ENCODE data around the gene YKT6. TPM values are rescaled to one million over a fixed set of nuclear protein-coding genes. Genes with fewer than 3 reads are reported as not detected.

YKT6 gene
- total RNA-seq, 2 donors from 2014 or later: 34.4 to 66.8 TPM

DNA sequence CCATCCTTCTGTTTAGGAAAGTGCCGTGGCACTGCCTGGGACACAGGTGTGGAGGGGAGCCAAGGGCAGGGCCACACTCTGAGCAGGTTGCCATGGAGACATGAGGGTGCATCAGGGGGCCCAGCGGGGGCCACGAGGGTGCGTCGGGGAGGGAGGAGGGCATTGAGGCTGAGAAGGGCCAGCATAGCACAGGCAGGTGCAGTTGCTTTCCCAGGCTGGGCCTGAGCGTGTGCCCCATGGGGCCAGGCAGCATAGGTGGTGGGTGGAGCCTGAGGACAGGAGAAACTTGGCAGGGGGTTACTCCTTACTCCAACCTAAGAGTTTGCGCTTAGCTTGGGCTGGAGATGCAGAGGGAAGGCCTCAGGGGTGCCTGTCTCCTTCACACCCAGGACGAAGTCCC is 15.2 kb downstream of the YKT6 start:
- no peaks in the 10 kb centered on the region for H3K9me3 Mint-ChIP-seq
- no peaks in the 10 kb centered on the region for H3K4me1 Mint-ChIP-seq
- H3K27me3 Mint-ChIP-seq: no peaks in the 10 kb centered on the region
- ATAC-seq (replicated peaks): no peak
- H3K27ac Mint-ChIP-seq: no peak overlapping the region
- H3K36me3 Mint-ChIP-seq (ENCODE audit: low read depth): peaks cover 30% of the 10 kb centered on the region
- no peak overlapping the region for H3K4me3 Mint-ChIP-seq

GRCh38 chr7:44216521-44217222 is 15.9 kb downstream of the YKT6 start:
- H3K4me3 Mint-ChIP-seq: no peak overlapping the region
- H3K9me3 Mint-ChIP-seq: no peaks in the 10 kb centered on the region
- ATAC-seq (replicated peaks): no peak
- no peaks in the 10 kb centered on the region for H3K27me3 Mint-ChIP-seq
- no peaks in the 10 kb centered on the region for H3K4me1 Mint-ChIP-seq
- no peak overlapping the region for H3K27ac Mint-ChIP-seq
- peaks cover 23% of the 10 kb centered on the region for H3K36me3 Mint-ChIP-seq (ENCODE audit: low read depth)

GRCh38 chr7:44217223-44217714 is 16.5 kb downstream of the YKT6 start:
- no peaks in the 10 kb centered on the region for H3K4me1 Mint-ChIP-seq
- peaks cover 17% of the 10 kb centered on the region for H3K36me3 Mint-ChIP-seq (ENCODE audit: low read depth)
- H3K9me3 Mint-ChIP-seq: no peaks in the 10 kb centered on the region
- no peak overlapping the region for H3K4me3 Mint-ChIP-seq
- H3K27ac Mint-ChIP-seq: no peak overlapping the region
- H3K27me3 Mint-ChIP-seq: no peaks in the 10 kb centered on the region
- no peak for ATAC-seq (replicated peaks)

DNA sequence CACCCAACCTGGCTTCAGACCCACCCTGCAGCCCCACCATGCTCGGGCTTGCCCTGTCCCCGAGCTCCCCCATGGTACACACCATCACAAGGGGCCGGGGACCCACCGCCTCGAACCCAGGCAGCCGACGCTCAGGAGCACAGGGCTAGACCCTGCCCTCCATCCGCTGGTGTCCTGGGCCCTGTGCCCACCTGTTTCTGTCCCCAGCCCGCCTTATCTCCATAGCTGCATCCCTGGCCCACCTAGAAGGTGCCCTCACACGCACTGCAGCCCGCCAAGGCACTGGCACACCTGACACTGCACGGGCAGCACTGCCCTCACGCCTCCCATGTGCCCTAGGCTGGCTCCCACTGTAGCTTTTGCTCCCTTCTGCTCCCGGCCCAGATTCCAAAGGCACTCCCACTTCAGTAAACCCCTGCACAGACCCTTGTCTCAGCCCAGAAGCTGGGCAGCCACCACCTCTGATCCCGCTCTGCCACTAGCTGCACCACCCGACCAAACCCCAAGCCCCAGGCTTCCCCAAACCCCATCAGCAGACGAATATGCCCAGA is 17.1 kb downstream of the YKT6 start:
- no peak for ATAC-seq (replicated peaks)
- H3K36me3 Mint-ChIP-seq (ENCODE audit: low read depth): peaks cover 12% of the 10 kb centered on the region

GRCh38 chr7:44218418-44219201 is 17.8 kb downstream of the YKT6 start:
- H3K4me1 Mint-ChIP-seq: no peaks in the 10 kb centered on the region
- peaks cover 6% of the 10 kb centered on the region for H3K36me3 Mint-ChIP-seq (ENCODE audit: low read depth)
- H3K27me3 Mint-ChIP-seq: no peaks in the 10 kb centered on the region
- no peak overlapping the region for H3K27ac Mint-ChIP-seq
- no peak overlapping the region for H3K4me3 Mint-ChIP-seq
- H3K9me3 Mint-ChIP-seq: no peaks in the 10 kb centered on the region
- no peak for ATAC-seq (replicated peaks)

More for the DNA sequence above, 17.1 kb downstream of the YKT6 start:
- Mint-ChIP-seq H3K27ac (no peak overlapping the region), H3K27me3 (no peaks in the 10 kb centered on the region), H3K4me3 (no peak overlapping the region), H3K9me3 (no peaks in the 10 kb centered on the region), H3K4me1 (no peaks in the 10 kb centered on the region)

DNA sequence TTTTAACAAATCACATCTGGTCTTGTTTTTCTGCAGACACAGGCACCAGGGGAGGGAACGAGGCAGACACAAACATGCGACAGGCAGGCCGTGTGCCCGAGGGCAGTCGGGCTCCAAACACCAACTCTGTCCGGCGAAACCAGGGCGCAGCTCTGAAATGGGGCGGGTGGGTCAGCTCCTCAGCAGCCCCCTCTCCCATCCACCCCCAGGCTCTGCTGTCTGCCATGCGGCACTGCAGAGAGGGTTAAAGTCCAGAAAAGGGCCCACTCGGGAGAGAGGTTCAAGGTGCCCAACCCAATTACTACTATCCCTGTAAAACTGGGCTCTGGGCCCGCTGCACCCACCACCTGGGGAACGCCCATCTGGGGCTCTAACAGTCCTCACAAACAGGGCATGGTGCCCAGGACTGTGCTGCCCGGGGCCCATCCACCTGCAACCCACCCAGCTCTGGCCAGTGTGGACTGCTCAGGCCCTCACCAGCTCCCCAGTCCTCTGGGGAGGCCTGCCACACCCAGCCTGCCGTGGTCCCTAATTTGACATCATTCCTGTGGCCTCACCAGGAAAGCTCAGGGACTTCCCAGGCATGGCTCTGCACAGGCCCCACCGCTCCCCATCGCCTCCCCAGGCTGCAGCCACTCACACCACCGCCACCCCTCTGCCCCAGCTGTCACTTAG is 18.7 kb downstream of the YKT6 start:
- Mint-ChIP-seq H3K4me3 (no peak overlapping the region), H3K27me3 (peaks cover 4% of the 10 kb centered on the region), H3K9me3 (no peaks in the 10 kb centered on the region), H3K27ac (no peak overlapping the region), H3K36me3 (ENCODE audit: low read depth) (peaks cover 1% of the 10 kb centered on the region), H3K4me1 (no peaks in the 10 kb centered on the region)
- ATAC-seq (replicated peaks): no peak

DNA sequence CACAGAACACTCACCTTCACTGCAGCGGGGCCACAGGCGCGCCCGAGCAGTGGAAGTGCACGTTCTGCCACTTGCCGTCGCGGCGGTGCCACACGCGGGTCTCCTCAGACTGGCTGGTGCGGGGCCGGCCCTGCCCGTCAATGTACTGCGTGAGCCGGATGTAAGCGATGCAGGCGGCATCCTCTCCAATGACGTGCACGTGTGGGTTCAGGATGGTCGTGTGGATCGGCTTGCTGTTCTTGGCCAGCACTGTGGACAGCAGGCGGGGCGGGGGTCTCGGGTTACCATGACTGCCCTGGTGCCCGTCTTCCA is 19.2 kb downstream of the YKT6 start:
- no peaks in the 10 kb centered on the region for H3K4me1 Mint-ChIP-seq
- no peak for ATAC-seq (replicated peaks)
- no peaks in the 10 kb centered on the region for H3K36me3 Mint-ChIP-seq (ENCODE audit: low read depth)
- H3K9me3 Mint-ChIP-seq: no peaks in the 10 kb centered on the region
- H3K4me3 Mint-ChIP-seq: no peak overlapping the region
- H3K27ac Mint-ChIP-seq: no peak overlapping the region
- peaks cover 4% of the 10 kb centered on the region for H3K27me3 Mint-ChIP-seq

DNA sequence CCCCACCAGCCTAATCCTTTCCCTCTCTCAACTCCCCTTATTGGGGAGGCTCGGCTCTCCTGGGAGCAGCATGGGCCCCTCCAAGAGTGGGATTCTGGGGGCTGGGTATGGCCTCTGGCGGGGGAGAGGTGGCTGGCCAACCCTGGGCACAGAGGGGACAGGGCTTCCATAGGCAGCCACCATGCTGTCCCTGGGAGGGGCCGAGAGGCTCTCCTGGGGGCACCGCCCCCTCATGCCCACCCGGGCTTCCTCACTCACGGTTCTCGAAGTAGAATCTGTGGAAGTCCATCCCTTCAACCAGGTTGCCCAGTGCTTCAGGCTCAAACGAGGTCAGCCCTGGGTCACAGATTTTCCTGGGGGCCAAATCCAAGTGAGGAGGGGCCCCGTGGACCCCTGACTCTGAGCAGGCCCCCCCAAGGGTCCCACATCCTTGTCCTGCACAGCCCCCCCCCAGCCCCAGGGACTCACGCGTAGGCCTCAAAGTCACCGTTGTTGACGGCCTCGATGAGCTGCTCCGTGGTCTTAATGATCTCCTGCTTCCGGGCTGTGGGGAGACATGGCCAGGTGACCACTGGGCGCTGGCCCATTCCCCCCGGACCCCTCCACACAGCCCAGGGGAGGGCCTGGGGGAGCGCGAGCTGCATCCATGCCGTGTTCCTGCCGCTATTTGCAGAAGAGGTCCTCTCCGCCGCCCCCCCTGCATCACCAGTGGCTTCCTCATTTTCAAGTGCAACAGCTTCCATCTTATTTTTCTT is 19.8 kb downstream of the YKT6 start:
- Mint-ChIP-seq H3K9me3 (no peaks in the 10 kb centered on the region), H3K4me1 (no peaks in the 10 kb centered on the region), H3K27me3 (peaks cover 4% of the 10 kb centered on the region), H3K4me3 (no peak overlapping the region), H3K36me3 (ENCODE audit: low read depth) (no peaks in the 10 kb centered on the region), H3K27ac (no peak overlapping the region)
- no peak for ATAC-seq (replicated peaks)

- H3K36me3 Mint-ChIP-seq (ENCODE audit: low read depth): no peaks in the 10 kb centered on the region
- H3K4me3 Mint-ChIP-seq: no peak overlapping the region
- peaks cover 4% of the 10 kb centered on the region for H3K27me3 Mint-ChIP-seq
- H3K27ac Mint-ChIP-seq: no peak overlapping the region
- no peak for ATAC-seq (replicated peaks)
- H3K4me1 Mint-ChIP-seq: no peaks in the 10 kb centered on the region
- H3K9me3 Mint-ChIP-seq: no peaks in the 10 kb centered on the region
Observed at GRCh38 chr7:44221231-44221791, 20.5 kb downstream of the YKT6 start.

GRCh38 chr7:44222074-44222473 is 21.3 kb downstream of the YKT6 start:
- H3K9me3 Mint-ChIP-seq: no peaks in the 10 kb centered on the region
- H3K36me3 Mint-ChIP-seq (ENCODE audit: low read depth): no peaks in the 10 kb centered on the region
- H3K27ac Mint-ChIP-seq: no peak overlapping the region
- no peaks in the 10 kb centered on the region for H3K4me1 Mint-ChIP-seq
- H3K27me3 Mint-ChIP-seq: peaks cover 4% of the 10 kb centered on the region
- no peak for ATAC-seq (replicated peaks)
- H3K4me3 Mint-ChIP-seq: no peak overlapping the region

- H3K4me3 Mint-ChIP-seq: no peak overlapping the region
- H3K4me1 Mint-ChIP-seq: no peaks in the 10 kb centered on the region
- no peaks in the 10 kb centered on the region for H3K9me3 Mint-ChIP-seq
- H3K27me3 Mint-ChIP-seq: peaks cover 4% of the 10 kb centered on the region
- no peak overlapping the region for H3K27ac Mint-ChIP-seq
- H3K36me3 Mint-ChIP-seq (ENCODE audit: low read depth): no peaks in the 10 kb centered on the region
- no peak for ATAC-seq (replicated peaks)
Observed at GRCh38 chr7:44222776-44223261, 22.0 kb downstream of the YKT6 start.

DNA sequence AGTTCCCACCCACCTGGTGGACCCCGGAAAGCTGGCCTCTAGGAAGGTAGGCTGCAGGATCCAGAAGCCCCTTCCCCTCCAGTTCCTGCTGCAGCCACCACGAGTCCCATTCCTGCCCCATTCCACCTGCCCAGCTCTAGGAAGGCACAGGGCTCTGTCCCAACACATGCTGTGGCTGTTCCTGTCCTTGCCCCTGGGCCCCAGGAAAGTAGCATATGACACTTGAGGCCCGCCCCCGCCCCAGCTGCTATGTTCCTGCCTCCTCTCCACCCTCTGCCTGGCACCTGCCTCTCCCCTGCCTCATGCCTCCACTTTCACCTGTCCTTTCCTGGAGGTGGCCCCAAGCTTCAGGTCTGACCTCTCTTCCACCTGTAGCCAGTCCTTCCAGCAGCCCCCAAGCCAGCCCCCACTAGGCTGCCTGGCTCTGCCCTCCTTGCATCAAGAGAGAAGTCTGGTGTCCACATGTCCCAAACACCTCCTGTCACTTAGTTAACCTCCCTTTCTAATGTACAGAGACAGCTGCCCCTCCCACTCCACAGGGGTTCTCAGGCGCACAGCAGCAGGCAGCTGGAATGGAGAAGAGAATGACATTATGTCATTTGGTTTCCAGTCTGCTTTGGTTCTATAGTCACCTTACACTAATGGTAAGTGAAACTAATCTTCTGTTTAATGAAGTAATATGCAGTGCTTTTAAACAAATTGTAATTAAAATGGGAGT is 22.7 kb downstream of the YKT6 start:
- no peaks in the 10 kb centered on the region for H3K36me3 Mint-ChIP-seq (ENCODE audit: low read depth)
- H3K9me3 Mint-ChIP-seq: no peaks in the 10 kb centered on the region
- H3K27ac Mint-ChIP-seq: no peak overlapping the region
- H3K4me3 Mint-ChIP-seq: no peak overlapping the region
- peaks cover 4% of the 10 kb centered on the region for H3K27me3 Mint-ChIP-seq
- no peaks in the 10 kb centered on the region for H3K4me1 Mint-ChIP-seq
- no peak for ATAC-seq (replicated peaks)

All from activated T-helper 17 cell treated with anti-CD3 and anti-CD28 coated beads, Interleukin-2, amount 50 U/mL, for 72 hours (primary cell).